Ascending aorta (tissue), 2 donors: ENCODE results near the gene PIK3R3. TPM values are rescaled to one million over a fixed set of nuclear protein-coding genes. Genes with fewer than 3 reads are reported as not detected.

Source experiments
- DNase-seq, 2 donors: peaks; one replicate each; pipeline ENCODE4 v3.0.0-alpha.2; 2019; ENCODE audit warnings: low spot score in 2 of 2
- H3K27ac ChIP-seq, 2 donors: fragments of 200-600 bp; sonication (generic); one replicate each; pipeline ENCODE4 v1.5.1; 2016 to 2017; ENCODE audit warnings: mild to moderate bottlenecking in 1 of 2
- H3K27me3 ChIP-seq: fragments of 200-600 bp; sonication (generic); one replicate; pipeline ENCODE4 v1.5.1; 2017
- H3K36me3 ChIP-seq, 2 donors: fragments of 200-600 bp; sonication (generic); one replicate each; pipeline ENCODE4 v1.5.1; 2016
- H3K4me1 ChIP-seq, 2 donors: fragments of 200-600 bp; sonication (generic); one replicate each; pipeline ENCODE4 v1.5.1; 2016 to 2017; ENCODE audit warnings: mild to moderate bottlenecking in 1 of 2
- H3K4me3 ChIP-seq, 2 donors: fragments of 200-600 bp; sonication (generic); one replicate each; pipeline ENCODE4 v1.5.1; 2016 to 2017; ENCODE audit warnings: mild to moderate bottlenecking in 1 of 2
- H3K9me3 ChIP-seq, 2 donors: fragments of 200-600 bp; sonication (generic); one replicate each; pipeline ENCODE4 v1.5.1; 2016
- intact Hi-C: fragments of 100-400 bp; cut with DNase I; formaldehyde crosslinking; loops from one replicate; pipeline ENCODE4 v1.15.1; 2023
- total RNA-seq: library from RNA; depleted of rRNA; stranded (reverse); fragments of >200 nt; gene quantifications from one replicate; pipeline ENCODE4 v1.1.0, GENCODE V29; 2016
- TF ChIP-seq, protein P1 (sequence below), 3 experiments: fragments of 200-600 bp in 2 of 3; fragments of 450-650 bp in 1 of 3; sonication (generic) in 2 of 3; IDR thresholded peaks; one replicate each; pipeline ENCODE4 v1.5.1; 2016 to 2019; ENCODE audit warnings: antibody characterized with exemption in 3 of 3, mild to moderate bottlenecking in 1 of 3, moderate library complexity in 1 of 3

Gene PIK3R3
- total RNA-seq, 1 donor from 2014 or later: 33.1 TPM

DNA sequence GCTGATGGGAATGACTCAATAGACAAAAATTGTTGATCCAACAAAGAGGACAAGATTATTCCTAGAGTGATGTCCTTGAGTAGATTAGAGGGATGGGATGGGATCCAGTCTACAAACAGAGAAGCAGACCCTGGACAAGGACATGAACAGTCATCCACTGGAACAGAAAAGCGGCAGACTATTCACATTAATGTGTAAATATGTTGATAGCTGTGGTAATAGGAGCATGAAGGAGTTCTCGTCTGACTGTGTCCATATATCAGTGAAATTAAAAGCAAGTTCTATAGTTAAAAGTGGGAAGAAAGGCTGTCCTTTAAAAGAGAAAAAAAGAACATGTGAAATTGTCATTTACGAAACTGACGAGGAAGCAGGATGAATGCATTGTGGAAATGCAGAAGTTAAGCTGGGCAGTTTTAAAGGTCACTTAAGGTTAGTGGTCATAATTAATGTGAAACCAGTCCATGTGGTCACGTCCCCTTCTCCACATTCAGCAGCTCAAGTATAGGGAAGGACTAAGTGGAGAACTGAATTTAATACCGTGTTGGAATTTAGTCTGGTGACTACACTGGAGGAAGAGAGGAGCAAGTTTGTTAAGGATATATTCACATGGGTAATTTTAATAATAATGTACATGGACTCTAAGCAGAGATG, 62.1 kb downstream of the PIK3R3 start:
- TF ChIP-seq, protein P1, sequence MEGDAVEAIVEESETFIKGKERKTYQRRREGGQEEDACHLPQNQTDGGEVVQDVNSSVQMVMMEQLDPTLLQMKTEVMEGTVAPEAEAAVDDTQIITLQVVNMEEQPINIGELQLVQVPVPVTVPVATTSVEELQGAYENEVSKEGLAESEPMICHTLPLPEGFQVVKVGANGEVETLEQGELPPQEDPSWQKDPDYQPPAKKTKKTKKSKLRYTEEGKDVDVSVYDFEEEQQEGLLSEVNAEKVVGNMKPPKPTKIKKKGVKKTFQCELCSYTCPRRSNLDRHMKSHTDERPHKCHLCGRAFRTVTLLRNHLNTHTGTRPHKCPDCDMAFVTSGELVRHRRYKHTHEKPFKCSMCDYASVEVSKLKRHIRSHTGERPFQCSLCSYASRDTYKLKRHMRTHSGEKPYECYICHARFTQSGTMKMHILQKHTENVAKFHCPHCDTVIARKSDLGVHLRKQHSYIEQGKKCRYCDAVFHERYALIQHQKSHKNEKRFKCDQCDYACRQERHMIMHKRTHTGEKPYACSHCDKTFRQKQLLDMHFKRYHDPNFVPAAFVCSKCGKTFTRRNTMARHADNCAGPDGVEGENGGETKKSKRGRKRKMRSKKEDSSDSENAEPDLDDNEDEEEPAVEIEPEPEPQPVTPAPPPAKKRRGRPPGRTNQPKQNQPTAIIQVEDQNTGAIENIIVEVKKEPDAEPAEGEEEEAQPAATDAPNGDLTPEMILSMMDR (IDR thresholded peaks at IDR 0.05): no peak
- Histone ChIP-seq H3K36me3 (no peaks in the 10 kb centered on the region), H3K27ac (no peak overlapping the region), H3K4me3 (no peak overlapping the region), H3K4me1 (no peaks in the 10 kb centered on the region), H3K27me3 (no peaks in the 10 kb centered on the region), H3K9me3 (no peaks in the 10 kb centered on the region)
- intact Hi-C loops: no loop called here
- DNase-seq: no peak

DNA sequence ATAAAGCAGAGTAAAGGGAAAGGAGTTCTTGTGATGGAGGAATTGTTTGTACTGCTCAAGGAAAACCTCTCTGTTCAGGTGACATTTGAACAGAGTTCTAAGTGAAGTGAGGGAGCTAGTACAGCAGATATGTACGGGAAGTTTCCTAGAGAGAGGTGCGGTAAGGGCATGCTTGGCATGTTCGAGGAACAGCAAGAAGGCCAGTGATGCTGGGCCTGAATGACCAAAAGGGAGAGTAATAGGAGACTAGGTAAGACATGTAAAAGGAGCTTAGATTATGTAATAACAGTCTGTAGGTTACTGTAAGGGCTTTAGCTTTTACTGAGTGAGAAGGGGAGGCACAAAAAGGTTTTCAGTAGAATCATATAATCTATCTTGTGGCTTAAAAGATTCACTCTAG, 63.9 kb downstream of the PIK3R3 start:
- H3K9me3 ChIP-seq: no peaks in the 10 kb centered on the region
- DNase-seq: no peak
- intact Hi-C loops: no loop called here
- TF ChIP-seq, protein P1 (IDR thresholded peaks at IDR 0.05): no peak
- no peak overlapping the region for H3K4me3 ChIP-seq
- H3K27me3 ChIP-seq: no peaks in the 10 kb centered on the region
- no peaks in the 10 kb centered on the region for H3K36me3 ChIP-seq
- H3K27ac ChIP-seq: no peak overlapping the region
- no peaks in the 10 kb centered on the region for H3K4me1 ChIP-seq

DNA sequence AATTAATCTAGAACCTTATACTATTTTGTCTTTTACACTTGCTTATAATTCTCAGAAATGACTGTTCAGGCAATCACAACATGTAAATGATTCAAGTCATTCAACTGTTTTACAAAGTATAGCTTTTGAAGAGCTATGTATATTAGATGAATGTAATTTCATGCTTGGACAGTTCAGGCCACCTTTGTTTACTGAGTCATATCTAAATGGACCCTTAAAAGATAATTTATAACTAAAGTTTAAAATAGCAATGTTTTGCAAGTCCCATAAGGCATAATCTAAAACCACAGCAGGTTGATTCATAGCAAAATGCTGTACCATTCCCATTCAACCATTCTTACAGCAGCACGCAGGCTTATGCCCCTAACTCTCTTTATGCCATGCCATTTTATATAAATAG, 64.8 kb downstream of the PIK3R3 start:
- Histone ChIP-seq H3K4me1 (no peaks in the 10 kb centered on the region), H3K27me3 (no peaks in the 10 kb centered on the region), H3K9me3 (no peaks in the 10 kb centered on the region), H3K27ac (no peak overlapping the region), H3K4me3 (no peak overlapping the region), H3K36me3 (no peaks in the 10 kb centered on the region)
- no peak for DNase-seq
- TF ChIP-seq, protein P1 (IDR thresholded peaks at IDR 0.05): no peak
- intact Hi-C loops: no loop called here

DNA sequence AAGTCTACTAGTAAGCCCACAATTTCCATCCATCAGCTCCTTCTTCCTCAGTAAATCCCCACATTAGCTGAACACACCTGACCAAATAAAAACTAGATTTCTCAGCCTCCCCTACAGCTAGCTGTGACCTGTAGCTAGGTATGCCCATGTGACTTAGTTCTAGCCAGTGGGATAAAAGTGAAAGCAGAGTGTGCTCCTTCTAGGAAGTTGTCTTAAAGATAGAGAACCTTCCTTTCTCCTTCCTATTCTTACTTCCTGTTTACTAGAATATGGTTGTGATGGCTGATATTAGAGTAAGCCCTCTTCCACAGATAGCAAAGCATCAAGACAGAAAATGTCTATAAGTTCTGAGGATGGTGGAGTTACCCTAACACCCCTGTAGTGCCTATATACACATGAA, 67.0 kb downstream of the PIK3R3 start:
- no peaks in the 10 kb centered on the region for H3K4me1 ChIP-seq
- no peaks in the 10 kb centered on the region for H3K9me3 ChIP-seq
- peaks cover 0 to 9% of the 10 kb centered on the region in 2 donors for H3K36me3 ChIP-seq
- H3K27me3 ChIP-seq: no peaks in the 10 kb centered on the region
- DNase-seq: no peak
- no peak overlapping the region for H3K4me3 ChIP-seq
- TF ChIP-seq, protein P1 (IDR thresholded peaks at IDR 0.05): no peak
- intact Hi-C loops: no loop called here
- no peak overlapping the region for H3K27ac ChIP-seq

DNA sequence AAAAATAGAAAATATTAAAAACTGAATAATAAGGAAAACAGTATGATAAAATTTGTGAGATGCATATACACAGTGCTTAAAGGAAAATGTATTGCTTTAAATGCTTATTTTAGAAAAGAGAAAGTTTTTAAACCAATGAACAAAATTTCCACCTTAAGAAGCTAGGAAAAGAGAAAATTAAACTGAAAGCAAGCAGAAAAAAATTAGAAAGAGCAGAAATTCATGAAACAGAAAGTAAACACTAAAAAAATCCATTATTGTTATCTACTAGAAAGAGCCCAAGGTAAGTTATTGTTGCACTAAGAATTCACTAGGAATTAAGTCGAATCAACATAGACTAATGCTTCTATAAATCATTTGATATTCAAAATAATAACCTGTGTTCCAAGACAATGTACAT, 67.7 kb downstream of the PIK3R3 start:
- Histone ChIP-seq H3K4me1 (no peaks in the 10 kb centered on the region), H3K4me3 (no peak overlapping the region), H3K36me3 (peaks cover 0 to 9% of the 10 kb centered on the region in 2 donors), H3K27me3 (no peaks in the 10 kb centered on the region), H3K27ac (no peak overlapping the region), H3K9me3 (no peaks in the 10 kb centered on the region)
- no peak for DNase-seq
- intact Hi-C loops: no loop called here
- TF ChIP-seq, protein P1 (IDR thresholded peaks at IDR 0.05): no peak
